GM21576 (cell line): ENCODE results near the gene NLRP8.
"Not testable (repeated sequence)": the region's sequence is repeated elsewhere in the genome, so short reads cannot be mapped to it uniquely, and the experiment has no call there.

Experiments used
- ATAC-seq: cut with Tn5 transposase; IDR thresholded peaks from one replicate; pipeline ENCODE4 v1.9.1; 2021; ENCODE audit warnings: mild to moderate bottlenecking, moderate library complexity; ENCODE audit not compliant: unreplicated experiment

NLRP8 gene

DNA sequence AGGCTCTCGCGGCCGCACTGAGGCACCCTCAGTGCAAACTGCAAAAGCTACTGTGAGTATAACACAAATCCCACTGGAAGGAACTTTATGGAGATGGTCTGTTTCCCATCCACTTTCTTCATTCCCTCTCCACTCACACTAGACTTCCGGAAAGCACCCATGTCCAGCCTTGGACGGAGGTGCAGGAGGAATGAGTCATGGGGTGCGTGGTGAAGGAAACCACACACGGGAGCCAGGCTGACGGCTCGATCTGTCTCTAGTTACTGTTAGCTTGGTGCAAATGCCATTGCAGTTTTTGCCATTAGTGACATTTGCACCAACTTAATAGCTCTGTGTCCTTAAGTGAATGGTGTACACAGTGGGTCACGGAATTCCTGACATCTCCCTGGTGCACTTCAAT, 14.6 kb downstream of the NLRP8 start:
- ATAC-seq, result no peak

DNA sequence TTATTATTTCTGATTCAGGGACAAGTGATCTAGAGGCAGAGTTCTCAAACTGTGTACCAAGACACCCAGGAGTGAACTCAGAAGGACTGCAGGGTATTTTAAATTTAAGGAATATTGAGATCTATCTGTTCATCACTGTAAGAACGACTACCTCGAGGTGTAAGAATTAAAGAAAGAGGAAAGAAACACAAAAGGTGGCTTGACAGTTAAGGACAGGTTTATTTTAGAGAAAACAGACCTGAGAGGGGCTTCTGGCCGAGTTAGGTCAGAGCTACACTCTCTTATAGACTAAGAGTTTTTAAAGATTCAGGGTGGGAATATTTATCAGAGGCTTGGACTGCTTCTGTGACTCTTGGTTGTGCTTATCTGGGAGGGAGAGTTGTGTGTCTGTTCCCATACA, 26.4 kb downstream of the NLRP8 start:
- no peak for ATAC-seq

DNA sequence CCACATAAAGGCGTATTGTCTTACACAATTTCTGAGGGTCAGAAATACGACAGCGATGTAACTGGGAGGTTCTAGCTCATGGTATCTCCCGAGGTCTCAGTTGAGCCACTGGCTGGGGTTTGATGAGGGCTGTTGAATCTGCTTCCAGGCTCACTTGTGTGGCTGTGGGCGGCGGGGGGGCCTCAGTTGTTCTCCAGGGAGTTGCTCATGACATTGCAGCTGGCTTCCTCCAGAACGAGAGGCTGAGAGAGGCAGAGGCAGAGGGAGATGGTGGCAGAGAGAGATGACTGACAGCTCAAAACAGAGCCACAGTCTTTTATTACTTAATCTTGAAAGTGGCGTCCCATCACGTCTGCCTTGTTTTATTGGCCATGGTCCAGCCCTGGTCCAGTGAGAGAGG, 32.8 kb downstream of the NLRP8 start:
- ATAC-seq, result no peak

DNA sequence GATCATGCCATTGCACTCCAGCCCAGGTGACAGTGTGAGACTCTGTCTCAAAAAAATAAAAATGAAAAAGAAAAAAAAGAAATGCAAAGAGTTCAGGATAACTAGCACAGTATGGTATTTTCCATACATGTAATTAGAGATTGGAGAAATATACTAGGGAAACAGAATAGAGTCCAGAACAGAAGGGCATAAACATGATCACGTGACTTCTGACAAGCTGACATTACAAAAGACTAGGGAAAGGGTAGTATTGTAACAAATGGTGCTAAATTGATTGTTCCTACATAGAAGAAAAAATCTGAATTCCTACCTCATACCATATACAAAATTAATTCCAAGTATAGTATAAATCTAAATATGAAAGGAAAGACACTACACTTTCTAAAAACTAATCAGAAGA, 37.6 kb downstream of the NLRP8 start:
- ATAC-seq, result no peak

DNA sequence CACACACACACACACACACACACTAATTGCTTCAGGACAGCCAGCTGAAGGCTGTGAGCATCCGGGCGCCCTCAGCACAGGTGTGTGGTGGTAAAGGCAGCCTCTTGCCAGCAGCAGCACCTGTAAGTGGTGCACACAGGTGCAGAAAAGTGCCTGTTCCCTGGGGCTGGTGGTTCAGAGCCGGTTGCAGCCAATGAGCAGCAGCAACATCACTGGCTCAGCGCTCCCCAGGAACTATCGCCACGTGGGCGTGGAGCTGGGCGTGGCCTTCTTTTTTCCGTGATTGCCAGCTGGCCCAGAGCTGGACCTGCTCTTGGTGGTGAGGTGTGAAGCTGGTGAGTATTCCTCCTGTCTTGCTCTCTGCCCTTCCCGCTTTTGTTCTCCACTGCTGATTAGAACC, 38.9 kb downstream of the NLRP8 start, which contains the start of gene NLRP5:
TSS of gene NLRP5 (plus strand) at position 289 of the 400 bp plus-strand sequence.
- ATAC-seq, result no peak

DNA sequence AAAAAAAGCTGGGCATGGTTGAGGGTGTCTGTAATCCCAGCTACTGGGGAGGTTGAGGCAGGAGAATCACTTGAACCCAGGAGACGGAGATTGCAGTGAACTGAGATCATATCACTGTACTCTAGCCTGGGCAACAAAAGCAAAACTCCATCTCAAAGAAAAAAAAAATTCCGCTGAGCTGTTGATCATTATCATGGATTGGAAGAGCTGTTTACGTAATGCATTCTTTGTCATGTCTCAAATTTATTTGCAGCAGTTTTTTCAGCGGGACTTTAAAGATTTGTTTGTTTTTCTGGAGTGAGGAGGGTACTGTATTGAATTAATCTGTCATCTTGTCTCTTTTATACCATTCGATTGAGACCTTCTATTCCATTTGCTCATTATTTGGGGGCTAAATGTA, 43.2 kb downstream of the NLRP8 start:
- no peak for ATAC-seq

DNA sequence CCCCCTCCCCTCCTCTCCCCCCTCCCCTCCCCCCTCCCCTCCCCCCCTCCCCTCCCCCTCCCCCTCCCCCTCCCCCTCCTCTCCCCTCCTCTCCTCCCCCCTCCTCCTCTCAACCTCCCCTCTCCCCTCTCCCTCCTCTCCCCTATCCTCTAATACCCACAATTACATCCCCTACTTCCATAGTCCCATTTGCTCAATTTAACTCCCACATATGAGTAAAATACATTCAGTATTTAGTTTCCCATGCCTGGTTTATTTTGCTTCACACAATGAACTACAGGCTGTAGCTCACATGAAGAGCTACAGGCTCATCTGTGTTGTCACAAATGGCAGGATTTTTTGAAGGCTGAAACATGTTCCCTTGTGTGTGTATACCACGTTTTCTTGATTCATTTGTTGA, 45.9 kb downstream of the NLRP8 start:
- no peak for ATAC-seq

DNA sequence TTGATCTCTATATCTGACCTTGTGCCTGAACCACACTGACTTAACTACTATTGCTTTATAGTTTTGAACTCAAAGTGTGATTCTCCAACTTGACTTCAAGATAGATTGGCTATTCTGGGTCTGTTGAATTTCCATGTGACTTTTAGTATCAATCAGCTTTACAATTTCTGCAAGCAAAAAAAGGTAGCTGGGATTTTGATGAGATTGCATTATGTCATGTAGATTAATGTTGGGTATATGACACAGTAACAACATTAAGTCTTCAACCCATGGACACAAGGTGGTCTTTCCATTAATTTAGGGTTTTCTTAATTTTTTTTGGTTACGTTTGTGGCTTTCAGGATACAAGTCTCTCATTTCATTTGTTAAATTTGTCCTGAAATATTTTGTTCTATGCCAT, 67.1 kb downstream of the NLRP8 start:
- ATAC-seq, result no peak

DNA sequence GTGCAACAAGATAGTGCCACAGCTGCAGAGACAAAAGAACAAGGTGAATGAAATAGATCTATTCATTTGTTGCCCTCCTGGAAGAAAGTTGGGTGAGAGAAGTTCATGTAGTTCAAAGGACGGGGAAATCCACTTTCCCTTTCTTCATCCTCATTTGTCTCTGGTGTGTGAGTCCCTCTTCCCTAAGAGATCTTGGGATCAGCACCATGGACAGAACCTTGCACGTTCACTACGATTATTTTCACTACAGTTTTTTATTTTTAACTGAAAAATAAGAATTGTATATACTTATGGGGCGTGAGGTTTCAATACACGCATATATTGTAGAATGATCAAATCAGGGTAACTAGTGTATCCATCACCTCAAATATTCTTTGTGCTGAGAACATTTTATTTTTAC, 68.1 kb downstream of the NLRP8 start:
- no peak for ATAC-seq

DNA sequence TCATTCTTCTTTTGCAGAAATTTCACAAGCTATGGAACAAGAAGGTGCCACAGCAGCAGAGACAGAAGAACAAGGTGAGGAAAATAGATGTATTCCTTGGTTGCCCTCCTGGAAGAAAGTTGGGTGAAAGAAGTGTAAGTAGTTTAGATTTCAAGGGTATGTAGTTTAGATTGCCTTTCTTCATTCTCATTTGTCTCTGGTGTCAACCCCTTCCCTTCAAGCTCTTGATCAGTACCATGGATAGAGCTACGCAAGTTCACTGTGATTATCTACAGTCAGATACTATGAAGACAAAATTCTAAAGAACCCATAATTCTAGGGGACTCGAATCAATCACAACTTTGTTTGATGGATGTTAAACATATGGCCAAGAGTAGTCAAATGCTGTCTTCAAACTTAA, 71.7 kb downstream of the NLRP8 start:
- ATAC-seq, result not testable (repeated sequence)

DNA sequence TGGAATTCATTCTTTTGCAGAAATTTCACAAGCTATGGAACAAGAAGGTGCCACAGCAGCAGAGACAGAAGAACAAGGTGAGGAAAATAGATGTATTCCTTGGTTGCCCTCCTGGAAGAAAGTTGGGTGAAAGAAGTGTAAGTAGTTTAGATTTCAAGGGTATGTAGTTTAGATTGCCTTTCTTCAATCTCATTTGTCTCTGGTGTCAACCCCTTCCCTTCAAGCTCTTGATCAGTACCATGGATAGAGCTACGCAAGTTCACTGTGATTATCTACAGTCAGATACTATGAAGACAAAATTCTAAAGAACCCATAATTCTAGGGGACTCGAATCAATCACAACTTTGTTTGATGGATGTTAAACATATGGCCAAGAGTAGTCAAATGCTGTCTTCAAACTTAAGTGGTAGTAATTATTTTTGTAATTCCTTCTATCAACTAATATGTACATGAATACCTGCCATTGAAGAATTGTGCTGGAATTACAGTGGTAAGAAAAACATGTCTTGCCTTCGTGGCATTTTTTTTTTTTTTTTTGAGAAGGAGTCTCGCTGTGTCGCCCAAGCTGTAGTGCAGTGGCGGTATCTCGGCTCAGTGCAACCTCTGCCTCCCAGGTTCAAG, 72.8 kb downstream of the NLRP8 start:
- ATAC-seq, result not testable (repeated sequence)

DNA sequence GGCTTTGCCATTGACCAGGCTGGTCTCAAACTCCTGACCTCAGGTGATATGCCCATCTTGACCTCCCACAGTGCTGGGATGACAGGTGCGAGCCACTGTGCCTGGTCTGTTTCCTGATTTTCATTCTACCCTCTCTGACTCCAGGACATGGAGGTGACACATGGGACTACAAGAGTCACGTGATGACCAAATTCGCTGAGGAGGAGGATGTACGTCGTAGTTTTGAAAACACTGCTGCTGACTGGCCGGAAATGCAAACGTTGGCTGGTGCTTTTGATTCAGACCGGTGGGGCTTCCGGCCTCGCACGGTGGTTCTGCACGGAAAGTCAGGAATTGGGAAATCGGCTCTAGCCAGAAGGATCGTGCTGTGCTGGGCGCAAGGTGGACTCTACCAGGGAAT, 79.1 kb downstream of the NLRP8 start:
- no peak for ATAC-seq
